GM13976 (cell line): ENCODE results near the gene ZRSR2.

Experiments used
- DNase-seq: peaks from one replicate; pipeline ENCODE4 v3.0.0; 2012; ENCODE audit warnings: low spot score
- CTCF ChIP-seq: IDR thresholded peaks from 2 replicates; pipeline ENCODE4 v1.5.1; 2012; ENCODE audit warnings: borderline replicate concordance, mild to moderate bottlenecking; ENCODE audit not compliant: insufficient read depth; ENCODE audit errors: extremely low read depth, missing control alignments, control extremely low read depth
- in situ Hi-C: fragments of 300-500 bp; cut with MboI; formaldehyde crosslinking; loops from one replicate; pipeline ENCODE4 v1.12.0; 2022; ENCODE audit warnings: low sequenced_read_pairs, mixed read lengths, inconsistent platforms; ENCODE audit not compliant: unreplicated experiment

The ZRSR2 gene

GRCh38 chrX:15869695-15870094, 79.4 kb downstream of the ZRSR2 start:
- no peak for DNase-seq
- TF ChIP-seq CTCF: no peak
- in situ Hi-C loops: no loop called here

DNA sequence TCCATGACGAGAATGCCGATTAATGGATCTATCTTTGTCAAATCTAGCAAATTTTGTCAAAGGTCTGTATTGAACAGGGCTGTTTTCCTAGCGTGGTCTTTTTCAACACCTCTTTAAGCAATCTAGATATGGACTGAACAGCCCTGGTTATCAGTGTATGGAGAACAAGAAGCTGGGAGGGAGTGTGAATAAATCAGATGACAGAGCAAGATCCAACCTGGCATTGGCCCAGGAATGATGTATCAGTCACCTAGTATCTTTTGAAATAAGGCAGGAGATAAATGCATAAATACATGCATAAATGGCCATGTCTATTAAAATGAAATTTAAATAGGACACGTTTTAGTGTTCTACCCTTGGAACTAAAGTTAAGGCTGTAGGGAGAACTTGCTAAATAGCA, 80.0 kb downstream of the ZRSR2 start:
- DNase-seq: no peak
- no peak for TF ChIP-seq CTCF
- in situ Hi-C loops: no loop called here
